ENCODE measurements around the gene NELL1. TPM values are rescaled to one million over a fixed set of nuclear protein-coding genes. Genes with fewer than 3 reads are reported as not detected.

NELL1 gene
- total RNA-seq, 1 experiment from 2014 or later, result 0.22 TPM

GRCh38 chr11:21258414-21258813, 589.0 kb downstream of the NELL1 start:
- H3K79me1 ChIP-seq (ENCODE audit: insufficient read depth, low read depth, low read length, poor library complexity, severe bottlenecking), result no peaks in the 10 kb centered on the region

More at GRCh38 chr11:21258414-21258813, 589.0 kb downstream of the NELL1 start:
- Histone ChIP-seq H3K27ac (ENCODE audit: insufficient read length, low read depth, low read length) (no peak overlapping the region), H3K56ac (ENCODE audit: insufficient read length, low read depth, low read length) (no peak overlapping the region), H3K23ac (ENCODE audit: insufficient read length, low read depth, low read length) (no peak overlapping the region), H2BK12ac (ENCODE audit: insufficient read length, low read depth, low read length) (no peak overlapping the region), H4K8ac (replicated peaks; ENCODE audit: insufficient read length, low read depth, low read length) (no peak overlapping the region), H3K14ac (ENCODE audit: insufficient read depth, low read length) (no peak overlapping the region), H2AK5ac (ENCODE audit: insufficient read length, low read length) (no peak overlapping the region), H3K18ac (ENCODE audit: insufficient read length, low read depth, low read length) (no peak overlapping the region), H2BK15ac (ENCODE audit: low read depth, low read length) (no peak overlapping the region), H2BK120ac (ENCODE audit: low read depth, low read length, poor library complexity, severe bottlenecking) (no peak overlapping the region), H3K9ac (ENCODE audit: extremely low read depth, insufficient read length, low read length) (no peak overlapping the region), H2BK20ac (ENCODE audit: low read depth, low read length, poor library complexity, severe bottlenecking) (no peak overlapping the region), H3K79me2 (ENCODE audit: insufficient read depth, low read length) (no peaks in the 10 kb centered on the region), H3K23me2 (ENCODE audit: insufficient read length, low read depth, low read length, poor library complexity, severe bottlenecking) (no peaks in the 10 kb centered on the region), H3T11ph (ENCODE audit: low read length) (no peak overlapping the region), H3K4me1 (ENCODE audit: insufficient read depth, low read length) (0 out of 2 replicates have a peak, but pooled peaks cover 3% of the 10 kb centered on the region), H3K27me3 (ENCODE audit: insufficient read depth, low read length) (no peaks in the 10 kb centered on the region; the same call in 1 of the 2 replicates), H4K91ac (ENCODE audit: insufficient read length, low read depth, low read length) (no peak overlapping the region), H4K20me1 (ENCODE audit: control insufficient read depth, insufficient read depth, insufficient read length) (no peaks in the 10 kb centered on the region), H3K4ac (ENCODE audit: low read depth, low read length) (no peak overlapping the region), H2AFZ (ENCODE audit: low read length) (no peak overlapping the region), H4K5ac (ENCODE audit: insufficient read length, low read depth, low read length) (no peak overlapping the region), H2BK5ac (ENCODE audit: insufficient read length, low read length) (no peak overlapping the region), H3K4me2 (ENCODE audit: insufficient read depth, insufficient read length, low read length) (no peak overlapping the region), H3K9me3 (ENCODE audit: control insufficient read depth, low read depth, low read length) (no peaks in the 10 kb centered on the region)
- H3K9me3 Mint-ChIP-seq, result no peaks in the 10 kb centered on the region
- no CpG with 5 or more reads among the region's 2 CpGs for WGBS (ENCODE audit: extremely low coverage, insufficient read length, low lambda C conversion rate)
- no peaks in the 10 kb centered on the region for H3K27me3 Mint-ChIP-seq (ENCODE audit: low read depth)
- no peaks in the 10 kb centered on the region for H3K36me3 Mint-ChIP-seq (ENCODE audit: insufficient read depth in 1 of 3, low read depth in 3 of 3)
- TF ChIP-seq CTCF (conservative IDR thresholded peaks at IDR 0.05), result no peak
- H3K27ac Mint-ChIP-seq, result no peak overlapping the region
- DNase-seq, result no peak
- H3K4me3 Mint-ChIP-seq, result no peak overlapping the region
- H3K4me1 Mint-ChIP-seq, result peaks cover 0 to 7% of the 10 kb centered on the region in 2 experiments; a peak in 2 of 4 replicates

All from H9 (cell line).